Spleen (tissue), 7 donors: ENCODE data around the gene RPS6KA2.

Source experiments
- POLR2AphosphoS5 ChIP-seq, 3 donors: sonication (generic); formaldehyde crosslinking; IDR thresholded peaks; one replicate each; pipeline ENCODE4 v1.5.1; 2017; ENCODE audit warnings: antibody characterized with exemption in 3 of 3
- TF ChIP-seq, protein P1 (sequence below), 11 experiments: fragments of 200-600 bp in 7 of 11; fragments of 450-650 bp in 4 of 11; sonication (generic) in 4 of 11; IDR thresholded peaks in 8 of 11; conservative IDR thresholded peaks in 3 of 11; 1 replicate in 7 of 11; 2 replicates in 4 of 11; pipeline versions ENCODE4 v1.4.0 to v1.8.0; 2016 to 2021; ENCODE audit warnings: antibody characterized with exemption in 11 of 11, inconsistent platforms in 4 of 11, mild to moderate bottlenecking in 1 of 11
- donor health status: DM: no; HTN: no; CAD: no; lungs with moderate emphysema.
- donor health status: DM: no; HTN: no; CAD: no.
- donor health status: DM: no; HTN: no; CAD: no.

DNA sequence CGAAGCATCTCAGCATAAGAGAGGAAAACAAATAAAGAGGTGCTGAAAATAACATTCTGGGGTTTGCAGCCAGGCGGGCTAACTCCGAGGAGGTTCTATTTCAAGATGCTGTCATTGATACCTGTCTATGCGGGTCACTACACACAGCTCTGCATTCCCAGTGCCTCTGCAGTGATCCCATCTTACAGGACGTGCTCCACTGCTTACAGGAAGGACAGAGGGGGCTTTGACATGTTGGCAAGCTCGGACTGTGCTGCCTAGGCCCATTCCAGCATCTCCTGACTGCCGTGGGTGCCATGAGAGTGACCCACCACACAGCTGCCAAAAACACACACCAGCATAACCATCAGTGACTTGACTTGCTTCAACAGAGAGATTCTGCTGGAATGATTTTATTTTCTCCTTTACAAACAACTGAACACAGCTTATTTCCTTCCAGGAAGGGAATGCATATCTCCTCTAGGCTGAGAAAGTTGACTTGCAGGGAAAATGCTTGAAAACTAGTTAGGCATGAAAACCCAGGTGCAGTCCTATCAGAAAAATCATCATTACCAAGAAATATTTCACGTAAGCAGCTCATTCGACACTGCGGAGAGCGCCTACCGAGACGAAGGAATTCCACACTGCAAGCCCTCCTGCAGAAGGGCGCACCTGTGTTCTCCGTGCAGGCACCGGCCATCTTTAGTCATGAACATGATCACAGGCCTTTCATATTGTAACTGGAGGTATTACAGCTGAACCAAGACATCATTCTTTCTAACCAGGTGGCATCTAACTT, 103.1 kb downstream of the RPS6KA2 start:
- TF ChIP-seq, protein P1, sequence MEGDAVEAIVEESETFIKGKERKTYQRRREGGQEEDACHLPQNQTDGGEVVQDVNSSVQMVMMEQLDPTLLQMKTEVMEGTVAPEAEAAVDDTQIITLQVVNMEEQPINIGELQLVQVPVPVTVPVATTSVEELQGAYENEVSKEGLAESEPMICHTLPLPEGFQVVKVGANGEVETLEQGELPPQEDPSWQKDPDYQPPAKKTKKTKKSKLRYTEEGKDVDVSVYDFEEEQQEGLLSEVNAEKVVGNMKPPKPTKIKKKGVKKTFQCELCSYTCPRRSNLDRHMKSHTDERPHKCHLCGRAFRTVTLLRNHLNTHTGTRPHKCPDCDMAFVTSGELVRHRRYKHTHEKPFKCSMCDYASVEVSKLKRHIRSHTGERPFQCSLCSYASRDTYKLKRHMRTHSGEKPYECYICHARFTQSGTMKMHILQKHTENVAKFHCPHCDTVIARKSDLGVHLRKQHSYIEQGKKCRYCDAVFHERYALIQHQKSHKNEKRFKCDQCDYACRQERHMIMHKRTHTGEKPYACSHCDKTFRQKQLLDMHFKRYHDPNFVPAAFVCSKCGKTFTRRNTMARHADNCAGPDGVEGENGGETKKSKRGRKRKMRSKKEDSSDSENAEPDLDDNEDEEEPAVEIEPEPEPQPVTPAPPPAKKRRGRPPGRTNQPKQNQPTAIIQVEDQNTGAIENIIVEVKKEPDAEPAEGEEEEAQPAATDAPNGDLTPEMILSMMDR (IDR thresholded peaks at IDR 0.05 in 8 of 11, conservative IDR thresholded peaks at IDR 0.05 in 3 of 11) = no peak
- TF ChIP-seq POLR2AphosphoS5 (IDR thresholded peaks at IDR 0.05) = no peak
